GM12878 (cell line): ENCODE results near the gene CHN1. TPM values are rescaled to one million over a fixed set of nuclear protein-coding genes. Genes with fewer than 3 reads are reported as not detected.

Source experiments
- ATAC-seq: fragments of 200-7000 bp; cut with Tn5 transposase; 3 replicates; pipeline ENCODE4 v1.9.1; 2020; ENCODE audit warnings: mild to moderate bottlenecking, moderate library complexity
- BruUV-seq: library from RNA; stranded (reverse); fragments of 400-500 nt; replicated peaks from 2 replicates; lab custom pipeline; 2021; lab: Mats Ljungman, UMichigan
- CTCF ChIA-PET: fragments of 300-600 bp; sonication (Branson Sonifier 250); formaldehyde crosslinking; extraction: SDS; loops from one replicate; lab custom pipeline; 2021; ENCODE audit warnings: inconsistent platforms; lab: Yijun Ruan, JAX
- POLR2A ChIA-PET: fragments of 350-600 bp; formaldehyde crosslinking; extraction: SDS; loops from one replicate; lab custom pipeline; 2021; ENCODE audit warnings: inconsistent platforms; lab: Charles Lee
- RAD21 ChIA-PET: fragments of 300-600 bp; sonication (Branson Sonifier 250); formaldehyde crosslinking; loops from one replicate; lab custom pipeline; 2023; ENCODE audit warnings: antibody characterized with exemption; ENCODE audit not compliant: unreplicated experiment; lab: Charles Lee
- SMC1A ChIA-PET: fragments of 300-600 bp; sonication (Branson Sonifier 250); formaldehyde crosslinking; loops from one replicate; lab custom pipeline; 2023; ENCODE audit not compliant: unreplicated experiment, uncharacterized antibody; lab: Charles Lee
- DNase-seq: peaks from one replicate; pipeline ENCODE4 v3.0.0-alpha.2; 2011; ENCODE audit warnings: low read depth, low spot score
- FAIRE-seq: peaks from 3 replicates; lab custom pipeline; 2011; peaks lifted over from hg19 to GRCh38; lab: Jason Lieb, UNC
- H2AFZ ChIP-seq: 2 replicates; pipeline ENCODE4 v1.6.0; 2011; ENCODE audit warnings: low read depth, low read length, control low read depth; ENCODE audit not compliant: control insufficient read depth
- H3K27ac ChIP-seq: 2 replicates; pipeline ENCODE4 v1.5.1; 2011; ENCODE audit warnings: control low read depth; ENCODE audit not compliant: control insufficient read depth, insufficient read depth
- H3K27me3 ChIP-seq, 2 experiments: replicated peaks in 1 of 2; 2 replicates each; pipeline versions ENCODE4 v1.6.0 to v1.6.1; 2011; ENCODE audit warnings: low read length in 1 of 2; ENCODE audit not compliant: control insufficient read depth in 2 of 2, insufficient read depth in 2 of 2
- H3K36me3 ChIP-seq, 2 experiments: 2 replicates each; pipeline ENCODE4 v1.5.1; 2011; ENCODE audit warnings: low read length in 1 of 2; ENCODE audit not compliant: control insufficient read depth in 2 of 2, insufficient read depth in 2 of 2
- H3K4me1 ChIP-seq: 2 replicates; pipeline ENCODE4 v1.6.1; 2011; ENCODE audit warnings: mild to moderate bottlenecking, low read length, moderate library complexity, mixed read lengths; ENCODE audit not compliant: control insufficient read depth, insufficient read depth
- H3K4me2 ChIP-seq: 2 replicates; pipeline ENCODE4 v1.6.0; 2011; ENCODE audit warnings: control low read depth; ENCODE audit not compliant: control insufficient read depth, insufficient read depth
- H3K4me3 ChIP-seq: fragments of 200-600 bp; sonication (generic); 2 replicates; pipeline ENCODE4 v1.5.1; 2016
- H3K79me2 ChIP-seq: 2 replicates; pipeline ENCODE4 v1.6.0; 2011; ENCODE audit warnings: low read length; ENCODE audit not compliant: control insufficient read depth, insufficient read depth
- H3K9ac ChIP-seq: 2 replicates; pipeline ENCODE4 v1.8.0; 2011; ENCODE audit warnings: low read length, control low read depth, mixed read lengths; ENCODE audit not compliant: control insufficient read depth, insufficient read depth
- H3K9me3 ChIP-seq: replicated peaks from 3 replicates; pipeline ENCODE4 v1.5.1; 2011; ENCODE audit warnings: mild to moderate bottlenecking, low read length; ENCODE audit not compliant: control insufficient read depth, insufficient read depth
- H4K20me1 ChIP-seq: 2 replicates; pipeline ENCODE4 v1.6.0; 2011; ENCODE audit not compliant: control insufficient read depth, insufficient read depth
- BCL11A ChIP-seq: IDR thresholded peaks from 2 replicates; pipeline ENCODE4 v1.6.1; 2011; ENCODE audit warnings: low read depth, low read length
- KAT2A ChIP-seq: conservative IDR thresholded peaks from 2 replicates; pipeline ENCODE4 v1.6.1; 2011; ENCODE audit warnings: low read depth, low read length; ENCODE audit not compliant: control insufficient read depth
- NBN ChIP-seq: fragments of 450-650 bp; IDR thresholded peaks from 2 replicates; pipeline ENCODE4 v1.6.1; 2016
- NFIC ChIP-seq: IDR thresholded peaks from 2 replicates; pipeline ENCODE4 v1.6.1; 2012; ENCODE audit warnings: low read depth, mild to moderate bottlenecking, inconsistent platforms, low read length, moderate library complexity
- NRF1 ChIP-seq: conservative IDR thresholded peaks from 2 replicates; pipeline ENCODE4 v1.6.1; 2011; ENCODE audit warnings: mild to moderate bottlenecking, low read depth, low read length, improper control_type of control experiment
- SRF ChIP-seq, 2 experiments: IDR thresholded peaks; 2 replicates each; pipeline ENCODE4 v1.6.1; 2011; ENCODE audit warnings: low read depth in 2 of 2, low read length in 2 of 2, mild to moderate bottlenecking in 1 of 2, moderate library complexity in 1 of 2
- ZNF207 ChIP-seq: fragments of 450-650 bp; IDR thresholded peaks from 2 replicates; pipeline ENCODE4 v1.6.1; 2014; ENCODE audit warnings: antibody characterized with exemption, mild to moderate bottlenecking, borderline replicate concordance
- WGBS: methylation state at CpG from one replicate; pipeline ENCODE4 v1.1.6; 2016; ENCODE audit warnings: low lambda C conversion rate; ENCODE audit not compliant: insufficient replicate concordance, insufficient coverage; ENCODE audit errors: missing lambda C conversion rate; 5-methylcytosine and 5-hydroxymethylcytosine counted together
- in situ Hi-C: fragments of 300-500 bp; cut with MboI; formaldehyde crosslinking; loops from 9 replicates; pipeline ENCODE4 v1.14.3; 2018; ENCODE audit warnings: mixed read lengths
- intact Hi-C: fragments of 100-400 bp; cut with micrococcal nuclease; formaldehyde crosslinking; loops from one replicate; pipeline ENCODE4 v1.14.2; 2022; ENCODE audit not compliant: unreplicated experiment
- polyA plus RNA-seq, 11 experiments: library from polyadenylated mRNA; depleted of rRNA in 4 of 11; unstranded in 6 of 11; stranded (reverse) in 5 of 11; fragments of >200 nt; fragmentation: Nextera tagmentation in 4 of 11; fragmentation: Illumina TruSeq in 1 of 11; extraction: Ambion mirVana in 4 of 11; extraction: Trizol in 1 of 11; gene quantifications; 1 replicate in 1 of 11; 2 replicates in 10 of 11; pipeline versions ENCODE4 v1.2.1 to v1.2.3, GENCODE V29; 2011 to 2016; ENCODE audit warnings: inconsistent platforms in 2 of 11, missing spikeins in 2 of 11, low read depth in 1 of 11
- total RNA-seq, 4 experiments: library from RNA; depleted of rRNA in 3 of 4; stranded (reverse); fragments of >200 nt in 3 of 4; fragmentation: Illumina TruSeq in 1 of 4; extraction: Trizol in 1 of 4; gene quantifications; 2 replicates each; pipeline versions ENCODE4 v1.2.1 to v1.2.3, GENCODE V29; 2013 to 2021
- TF ChIP-seq, protein P1 (sequence below), 3 experiments: IDR thresholded peaks in 2 of 3; conservative IDR thresholded peaks in 1 of 3; 2 replicates each; pipeline ENCODE4 v1.5.1; 2011; ENCODE audit warnings: low read depth in 3 of 3, low read length in 3 of 3, mild to moderate bottlenecking in 3 of 3, control low read depth in 2 of 3, moderate library complexity in 2 of 3, inconsistent platforms in 1 of 3, mixed read lengths in 1 of 3; ENCODE audit not compliant: control insufficient read depth in 2 of 3, insufficient read depth in 1 of 3; ENCODE audit errors: extremely low read depth in 1 of 3
- TF ChIP-seq, protein P2 (sequence below): fragments of 450-650 bp; IDR thresholded peaks from 2 replicates; pipeline ENCODE4 v1.6.1; 2014; ENCODE audit warnings: mild to moderate bottlenecking
- TF ChIP-seq, protein P3 (sequence below): fragments of 450-650 bp; formaldehyde crosslinking; IDR thresholded peaks from 2 replicates; pipeline ENCODE4 v1.5.0; 2022; ENCODE audit warnings: mild to moderate bottlenecking, missing genetic modification characterization
- TF ChIP-seq, protein P4 (sequence below): IDR thresholded peaks from 2 replicates; pipeline ENCODE4 v1.6.1; 2012; ENCODE audit warnings: mild to moderate bottlenecking, low read depth, low read length

Gene CHN1
- total and polyA plus RNA-seq, 10 of the 15 experiments (the other 5 are each of a cell fraction or from before 2014, with no cell fraction given) = 0.18 to 0.92 (median 0.53) TPM; not detected in 1

DNA sequence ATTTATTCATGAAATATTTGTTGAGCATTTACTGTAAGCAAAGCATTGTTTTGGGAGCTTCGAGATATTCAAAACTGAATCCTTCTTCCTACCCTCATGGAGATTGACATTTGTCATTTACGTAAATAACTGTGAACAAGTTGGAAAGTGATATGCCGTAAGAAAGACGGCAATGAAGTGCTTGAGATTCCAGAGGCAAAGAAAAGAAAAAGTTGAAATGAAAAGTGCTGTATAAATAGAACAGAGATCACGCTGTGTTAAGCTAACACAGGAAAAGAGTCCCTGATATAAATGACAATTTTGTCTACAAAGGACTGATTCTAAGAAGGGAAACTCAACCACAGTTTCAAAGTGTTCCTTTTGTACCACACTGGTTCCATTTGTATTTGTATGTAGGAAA is 242.7 kb downstream of the CHN1 start:
- Histone ChIP-seq H3K79me2 (no peaks in the 10 kb centered on the region), H3K27me3 (no peaks in the 10 kb centered on the region), H3K4me3 (no peak overlapping the region), H3K9me3 (no peaks in the 10 kb centered on the region), H4K20me1 (no peaks in the 10 kb centered on the region), H3K36me3 (no peaks in the 10 kb centered on the region), H3K9ac (no peak overlapping the region), H2AFZ (no peak overlapping the region), H3K27ac (no peak overlapping the region), H3K4me2 (no peak overlapping the region), H3K4me1 (peaks cover 5% of the 10 kb centered on the region)
- ChIA-PET SMC1A (interaction anchor here (1.2 to 2.1 kb wide), 2 partner anchors 9 to 60 kb away, joined by 3 to 9 read pairs; no protein-coding TSS in a partner anchor), RAD21 (no interaction called here), CTCF (interaction anchor here (0.6 to 6.4 kb wide), 5 partner anchors 9 to 270 kb away, joined by 3 to 43 read pairs (median 10); no protein-coding TSS in a partner anchor), POLR2A (interaction anchor here (0.7 to 1.6 kb wide), 3 partner anchors 11 to 292 kb away, joined by 3 to 4 read pairs (median 4); no protein-coding TSS in a partner anchor)
- 55% methylated on average over 5 of the region's 5 CpGs for WGBS
- peak; percentile 13 for FAIRE-seq
- BruUV-seq = no TSS peak
- intact Hi-C loops (no loop called here), in situ Hi-C loops (no loop called here)
- DNase-seq = no peak
- ATAC-seq = no peak
- TF ChIP-seq, protein P1, sequence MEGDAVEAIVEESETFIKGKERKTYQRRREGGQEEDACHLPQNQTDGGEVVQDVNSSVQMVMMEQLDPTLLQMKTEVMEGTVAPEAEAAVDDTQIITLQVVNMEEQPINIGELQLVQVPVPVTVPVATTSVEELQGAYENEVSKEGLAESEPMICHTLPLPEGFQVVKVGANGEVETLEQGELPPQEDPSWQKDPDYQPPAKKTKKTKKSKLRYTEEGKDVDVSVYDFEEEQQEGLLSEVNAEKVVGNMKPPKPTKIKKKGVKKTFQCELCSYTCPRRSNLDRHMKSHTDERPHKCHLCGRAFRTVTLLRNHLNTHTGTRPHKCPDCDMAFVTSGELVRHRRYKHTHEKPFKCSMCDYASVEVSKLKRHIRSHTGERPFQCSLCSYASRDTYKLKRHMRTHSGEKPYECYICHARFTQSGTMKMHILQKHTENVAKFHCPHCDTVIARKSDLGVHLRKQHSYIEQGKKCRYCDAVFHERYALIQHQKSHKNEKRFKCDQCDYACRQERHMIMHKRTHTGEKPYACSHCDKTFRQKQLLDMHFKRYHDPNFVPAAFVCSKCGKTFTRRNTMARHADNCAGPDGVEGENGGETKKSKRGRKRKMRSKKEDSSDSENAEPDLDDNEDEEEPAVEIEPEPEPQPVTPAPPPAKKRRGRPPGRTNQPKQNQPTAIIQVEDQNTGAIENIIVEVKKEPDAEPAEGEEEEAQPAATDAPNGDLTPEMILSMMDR (IDR thresholded peaks at IDR 0.05 in 2 of 3, conservative IDR thresholded peaks at IDR 0.05 in 1 of 3; ENCODE audit: control insufficient read depth in 2 of 3, extremely low read depth in 1 of 3, insufficient read depth in 1 of 3, low read depth in 3 of 3, low read length in 3 of 3) = no peak
- TF ChIP-seq KAT2A = no peak
- TF ChIP-seq NFIC = no peak
- TF ChIP-seq NRF1 = no peak
- TF ChIP-seq, protein P2, sequence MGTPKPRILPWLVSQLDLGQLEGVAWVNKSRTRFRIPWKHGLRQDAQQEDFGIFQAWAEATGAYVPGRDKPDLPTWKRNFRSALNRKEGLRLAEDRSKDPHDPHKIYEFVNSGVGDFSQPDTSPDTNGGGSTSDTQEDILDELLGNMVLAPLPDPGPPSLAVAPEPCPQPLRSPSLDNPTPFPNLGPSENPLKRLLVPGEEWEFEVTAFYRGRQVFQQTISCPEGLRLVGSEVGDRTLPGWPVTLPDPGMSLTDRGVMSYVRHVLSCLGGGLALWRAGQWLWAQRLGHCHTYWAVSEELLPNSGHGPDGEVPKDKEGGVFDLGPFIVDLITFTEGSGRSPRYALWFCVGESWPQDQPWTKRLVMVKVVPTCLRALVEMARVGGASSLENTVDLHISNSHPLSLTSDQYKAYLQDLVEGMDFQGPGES = no peak
- no peak for TF ChIP-seq SRF (IDR thresholded peaks at IDR 0.05; ENCODE audit: low read depth in 2 of 2, low read length in 2 of 2)
- no peak for TF ChIP-seq BCL11A
- TF ChIP-seq, protein P3, sequence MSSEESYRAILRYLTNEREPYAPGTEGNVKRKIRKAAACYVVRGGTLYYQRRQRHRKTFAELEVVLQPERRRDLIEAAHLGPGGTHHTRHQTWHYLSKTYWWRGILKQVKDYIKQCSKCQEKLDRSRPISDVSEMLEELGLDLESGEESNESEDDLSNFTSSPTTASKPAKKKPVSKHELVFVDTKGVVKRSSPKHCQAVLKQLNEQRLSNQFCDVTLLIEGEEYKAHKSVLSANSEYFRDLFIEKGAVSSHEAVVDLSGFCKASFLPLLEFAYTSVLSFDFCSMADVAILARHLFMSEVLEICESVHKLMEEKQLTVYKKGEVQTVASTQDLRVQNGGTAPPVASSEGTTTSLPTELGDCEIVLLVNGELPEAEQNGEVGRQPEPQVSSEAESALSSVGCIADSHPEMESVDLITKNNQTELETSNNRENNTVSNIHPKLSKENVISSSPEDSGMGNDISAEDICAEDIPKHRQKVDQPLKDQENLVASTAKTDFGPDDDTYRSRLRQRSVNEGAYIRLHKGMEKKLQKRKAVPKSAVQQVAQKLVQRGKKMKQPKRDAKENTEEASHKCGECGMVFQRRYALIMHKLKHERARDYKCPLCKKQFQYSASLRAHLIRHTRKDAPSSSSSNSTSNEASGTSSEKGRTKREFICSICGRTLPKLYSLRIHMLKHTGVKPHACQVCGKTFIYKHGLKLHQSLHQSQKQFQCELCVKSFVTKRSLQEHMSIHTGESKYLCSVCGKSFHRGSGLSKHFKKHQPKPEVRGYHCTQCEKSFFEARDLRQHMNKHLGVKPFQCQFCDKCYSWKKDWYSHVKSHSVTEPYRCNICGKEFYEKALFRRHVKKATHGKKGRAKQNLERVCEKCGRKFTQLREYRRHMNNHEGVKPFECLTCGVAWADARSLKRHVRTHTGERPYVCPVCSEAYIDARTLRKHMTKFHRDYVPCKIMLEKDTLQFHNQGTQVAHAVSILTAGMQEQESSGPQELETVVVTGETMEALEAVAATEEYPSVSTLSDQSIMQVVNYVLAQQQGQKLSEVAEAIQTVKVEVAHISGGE = no peak
- TF ChIP-seq ZNF207 = no peak
- TF ChIP-seq NBN = no peak
- TF ChIP-seq, protein P4, sequence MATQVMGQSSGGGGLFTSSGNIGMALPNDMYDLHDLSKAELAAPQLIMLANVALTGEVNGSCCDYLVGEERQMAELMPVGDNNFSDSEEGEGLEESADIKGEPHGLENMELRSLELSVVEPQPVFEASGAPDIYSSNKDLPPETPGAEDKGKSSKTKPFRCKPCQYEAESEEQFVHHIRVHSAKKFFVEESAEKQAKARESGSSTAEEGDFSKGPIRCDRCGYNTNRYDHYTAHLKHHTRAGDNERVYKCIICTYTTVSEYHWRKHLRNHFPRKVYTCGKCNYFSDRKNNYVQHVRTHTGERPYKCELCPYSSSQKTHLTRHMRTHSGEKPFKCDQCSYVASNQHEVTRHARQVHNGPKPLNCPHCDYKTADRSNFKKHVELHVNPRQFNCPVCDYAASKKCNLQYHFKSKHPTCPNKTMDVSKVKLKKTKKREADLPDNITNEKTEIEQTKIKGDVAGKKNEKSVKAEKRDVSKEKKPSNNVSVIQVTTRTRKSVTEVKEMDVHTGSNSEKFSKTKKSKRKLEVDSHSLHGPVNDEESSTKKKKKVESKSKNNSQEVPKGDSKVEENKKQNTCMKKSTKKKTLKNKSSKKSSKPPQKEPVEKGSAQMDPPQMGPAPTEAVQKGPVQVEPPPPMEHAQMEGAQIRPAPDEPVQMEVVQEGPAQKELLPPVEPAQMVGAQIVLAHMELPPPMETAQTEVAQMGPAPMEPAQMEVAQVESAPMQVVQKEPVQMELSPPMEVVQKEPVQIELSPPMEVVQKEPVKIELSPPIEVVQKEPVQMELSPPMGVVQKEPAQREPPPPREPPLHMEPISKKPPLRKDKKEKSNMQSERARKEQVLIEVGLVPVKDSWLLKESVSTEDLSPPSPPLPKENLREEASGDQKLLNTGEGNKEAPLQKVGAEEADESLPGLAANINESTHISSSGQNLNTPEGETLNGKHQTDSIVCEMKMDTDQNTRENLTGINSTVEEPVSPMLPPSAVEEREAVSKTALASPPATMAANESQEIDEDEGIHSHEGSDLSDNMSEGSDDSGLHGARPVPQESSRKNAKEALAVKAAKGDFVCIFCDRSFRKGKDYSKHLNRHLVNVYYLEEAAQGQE = no peak
